OCI-LY7 (cell line): ENCODE measurements around the gene BICD1. TPM values are rescaled to one million over a fixed set of nuclear protein-coding genes. Genes with fewer than 3 reads are reported as not detected.
A peak's percentile ranks its signal among the peaks of the same experiment; 100 is the strongest.

Source experiments
- BruUV-seq: library from RNA; stranded (reverse); fragments of 400-500 nt; replicated peaks from 2 replicates; lab custom pipeline; 2021; lab: Mats Ljungman, UMichigan
- CTCF ChIA-PET: fragments of 300-600 bp; sonication (Branson Sonifier 250); formaldehyde crosslinking; loops from one replicate; lab custom pipeline; 2022; ENCODE audit warnings: antibody characterized with exemption; ENCODE audit not compliant: unreplicated experiment; lab: Charles Lee
- POLR2A ChIA-PET: fragments of 300-600 bp; sonication (Branson Sonifier 250); formaldehyde crosslinking; loops from one replicate; lab custom pipeline; 2022; ENCODE audit warnings: antibody characterized with exemption; lab: Charles Lee
- DNase-seq: peaks from one replicate; pipeline ENCODE4 v3.0.0-alpha.2; 2015; ENCODE audit warnings: low spot score
- H2AFZ ChIP-seq: fragments of 200-600 bp; sonication (generic), shearing (Covaris generic); 2 replicates; pipeline ENCODE4 v1.6.1; 2014; ENCODE audit warnings: mild to moderate bottlenecking, antibody characterized with exemption, low read length, moderate library complexity
- H3K27ac ChIP-seq: fragments of 200-600 bp; sonication (generic); 2 replicates; pipeline ENCODE4 v1.5.1; 2014; ENCODE audit warnings: mixed run types, low read depth, mild to moderate bottlenecking, moderate library complexity, low read length, inconsistent platforms; ENCODE audit not compliant: poor library complexity, severe bottlenecking
- H3K36me3 ChIP-seq: fragments of 200-600 bp; sonication (generic); 2 replicates; pipeline ENCODE4 v1.6.1; 2014; ENCODE audit warnings: mild to moderate bottlenecking, antibody characterized with exemption, low read length, moderate library complexity, mixed read lengths; ENCODE audit not compliant: insufficient read depth
- H3K4me1 ChIP-seq: fragments of 200-600 bp; sonication (generic); 2 replicates; pipeline ENCODE4 v1.5.1; 2014; ENCODE audit warnings: mild to moderate bottlenecking, low read length; ENCODE audit not compliant: insufficient read depth, poor library complexity, severe bottlenecking
- H3K4me2 ChIP-seq: fragments of 200-600 bp; sonication (generic); 2 replicates; pipeline ENCODE4 v1.6.1; 2014; ENCODE audit warnings: mild to moderate bottlenecking, low read length
- H3K4me3 ChIP-seq: fragments of 200-600 bp; sonication (generic); 2 replicates; pipeline ENCODE4 v1.5.1; 2014; ENCODE audit warnings: mild to moderate bottlenecking, low read depth, low read length; ENCODE audit not compliant: poor library complexity, severe bottlenecking
- H3K79me2 ChIP-seq: fragments of 200-600 bp; sonication (generic); 2 replicates; pipeline ENCODE4 v1.6.1; 2016; ENCODE audit warnings: low read depth, mild to moderate bottlenecking, low read length, moderate library complexity, mixed read lengths; ENCODE audit not compliant: insufficient read depth
- H3K9me2 ChIP-seq: fragments of 200-600 bp; sonication (generic); 2 replicates; pipeline ENCODE4 v1.6.1; 2016; ENCODE audit warnings: mild to moderate bottlenecking, low read length, mixed read lengths; ENCODE audit not compliant: insufficient read depth
- H3K9me3 ChIP-seq: fragments of 200-600 bp; sonication (generic); 2 replicates; pipeline ENCODE4 v1.6.1; 2014; ENCODE audit warnings: mild to moderate bottlenecking, mixed run types, low read length, mixed read lengths
- H4K20me1 ChIP-seq: fragments of 200-600 bp; sonication (generic); 2 replicates; pipeline ENCODE4 v1.6.1; 2014; ENCODE audit warnings: mild to moderate bottlenecking, antibody characterized with exemption, low read length, moderate library complexity, mixed read lengths; ENCODE audit not compliant: insufficient read depth
- CTCF ChIP-seq: fragments of 200-600 bp; sonication (generic); conservative IDR thresholded peaks from 2 replicates; pipeline ENCODE4 v1.5.1; 2014; ENCODE audit warnings: mild to moderate bottlenecking, antibody characterized with exemption, low read length, moderate library complexity, mixed read lengths
- EZH2phosphoT487 ChIP-seq: fragments of 200-600 bp; sonication (generic); IDR thresholded peaks from 2 replicates; pipeline ENCODE4 v1.6.1; 2018; ENCODE audit warnings: low read depth, borderline replicate concordance, mild to moderate bottlenecking, mixed run types, antibody characterized with exemption, low read length, moderate library complexity, mixed read lengths
- intact Hi-C: fragments of 100-400 bp; cut with micrococcal nuclease; formaldehyde crosslinking; loops from one replicate; pipeline ENCODE4 v1.10.0; 2022; ENCODE audit not compliant: unreplicated experiment
- total RNA-seq, 2 experiments: library from RNA; depleted of rRNA in 1 of 2; stranded (reverse); fragments of >200 nt in 1 of 2; shearing (Covaris generic) in 1 of 2; gene quantifications; 2 replicates each; pipeline ENCODE4 v1.2.3, GENCODE V29; 2014 to 2022

BICD1 gene
- total RNA-seq, 2 experiments from 2014 or later = 42.9 to 88.2 TPM

- ChIA-PET CTCF (no interaction called here), POLR2A (interaction anchor here (0.6 to 1.4 kb wide), 4 partner anchors 10 to 504 kb away, joined by 3 to 5 read pairs (median 3); no protein-coding TSS in a partner anchor)
- Histone ChIP-seq H3K4me3 (no peak overlapping the region), H3K27ac (no peak overlapping the region), H2AFZ (no peak overlapping the region), H3K36me3 (peaks cover 23% of the 10 kb centered on the region), H3K9me2 (no peaks in the 10 kb centered on the region), H4K20me1 (no peaks in the 10 kb centered on the region), H3K4me1 (peaks cover 16% of the 10 kb centered on the region), H3K9me3 (no peaks in the 10 kb centered on the region), H3K4me2 (peak overlapping the region; percentile 42), H3K79me2 (peaks cover 7% of the 10 kb centered on the region; the same call in 1 of the 2 replicates)
- DNase-seq = no peak
- TF ChIP-seq EZH2phosphoT487 (no peak), CTCF (no peak)
- BruUV-seq = no TSS peak
- intact Hi-C loops = no loop called here
Observed at GRCh38 chr12:32170437-32170998, 63.9 kb downstream of the BICD1 start.

GRCh38 chr12:32171211-32171610, 64.6 kb downstream of the BICD1 start:
- intact Hi-C loops = no loop called here
- no peak for TF ChIP-seq EZH2phosphoT487
- no peak for TF ChIP-seq CTCF
- Histone ChIP-seq H3K9me3 (no peaks in the 10 kb centered on the region), H3K27ac (no peak overlapping the region), H3K4me2 (no peak overlapping the region), H3K79me2 (peaks cover 7% of the 10 kb centered on the region; the same call in 1 of the 2 replicates), H3K4me1 (peaks cover 16% of the 10 kb centered on the region), H3K36me3 (peaks cover 29% of the 10 kb centered on the region), H2AFZ (no peak overlapping the region), H4K20me1 (no peaks in the 10 kb centered on the region), H3K9me2 (no peaks in the 10 kb centered on the region), H3K4me3 (no peak overlapping the region)
- POLR2A ChIA-PET = interaction anchor here (1.4 kb wide), 1 partner anchor 9 kb away, joined by 5 read pairs; no protein-coding TSS in a partner anchor
- CTCF ChIA-PET = no interaction called here
- no TSS peak for BruUV-seq
- DNase-seq = no peak

GRCh38 chr12:32176606-32177005, 70.0 kb downstream of the BICD1 start:
- intact Hi-C loops = no loop called here
- Histone ChIP-seq H3K79me2 (peaks cover 25% of the 10 kb centered on the region; the same call in 1 of the 2 replicates), H3K4me1 (peaks cover 9% of the 10 kb centered on the region), H4K20me1 (no peaks in the 10 kb centered on the region), H3K9me2 (no peaks in the 10 kb centered on the region), H3K4me3 (no peak overlapping the region), H3K9me3 (0 out of 2 replicates have a peak, but pooled peaks cover 4% of the 10 kb centered on the region), H3K4me2 (no peak overlapping the region), H3K27ac (no peak overlapping the region), H3K36me3 (peaks cover 40% of the 10 kb centered on the region), H2AFZ (no peak overlapping the region)
- no TSS peak for BruUV-seq
- TF ChIP-seq EZH2phosphoT487 (no peak), CTCF (no peak)
- ChIA-PET POLR2A (interaction anchor here (0.7 kb wide), 1 partner anchor 310 kb away, joined by 3 read pairs; no protein-coding TSS in a partner anchor), CTCF (no interaction called here)
- DNase-seq = no peak
